Neural cell (in vitro differentiated cells): ENCODE results near the gene LST1. TPM values are rescaled to one million over a fixed set of nuclear protein-coding genes. Genes with fewer than 3 reads are reported as not detected.

ENCODE experiments used
- H2AFZ ChIP-seq: fragments of 200-600, 300-800 bp; sonication (generic), shearing (Covaris generic); 2 replicates; pipeline ENCODE4 v1.6.0; 2014; ENCODE audit warnings: low read depth, mild to moderate bottlenecking, antibody characterized with exemption, low read length, moderate library complexity
- H3F3A ChIP-seq: fragments of 200-600 bp; shearing (Covaris generic); 2 replicates; pipeline ENCODE4 v1.6.1; 2016; ENCODE audit warnings: mild to moderate bottlenecking, moderate library complexity, mixed read lengths, antibody characterized with exemption, low read length; ENCODE audit not compliant: insufficient read depth, poor library complexity, severe bottlenecking
- H3K27ac ChIP-seq: fragments of 200-600, 300-800 bp; sonication (generic), shearing (Covaris generic); 2 replicates; pipeline ENCODE4 v1.5.1; 2014; ENCODE audit warnings: mild to moderate bottlenecking, low read length, moderate library complexity
- H3K27me3 ChIP-seq: fragments of 300-800, 200-600 bp; sonication (generic), shearing (Covaris generic); 2 replicates; pipeline ENCODE4 v1.6.0; 2014; ENCODE audit warnings: mild to moderate bottlenecking, low read depth, low read length, moderate library complexity; ENCODE audit not compliant: insufficient read depth
- H3K36me3 ChIP-seq: fragments of 300-800, 200-600 bp; sonication (generic), shearing (Covaris generic); 2 replicates; pipeline ENCODE4 v1.5.1; 2014; ENCODE audit warnings: mild to moderate bottlenecking, antibody characterized with exemption, low read length, moderate library complexity; ENCODE audit not compliant: insufficient read depth
- H3K4me2 ChIP-seq: fragments of 300-800, 200-600 bp; sonication (generic), shearing (Covaris generic); 2 replicates; pipeline ENCODE4 v1.6.0; 2014; ENCODE audit warnings: mild to moderate bottlenecking, low read length
- H3K4me3 ChIP-seq: fragments of 300-800, 200-600 bp; sonication (generic), shearing (Covaris generic); 2 replicates; pipeline ENCODE4 v1.5.1; 2014; ENCODE audit warnings: mild to moderate bottlenecking, low read length, moderate library complexity
- H3K79me2 ChIP-seq: fragments of 200-600 bp; shearing (Covaris generic); replicated peaks from 2 replicates; pipeline ENCODE4 v1.6.0; 2014; ENCODE audit warnings: mild to moderate bottlenecking, low read length, moderate library complexity; ENCODE audit not compliant: insufficient read depth
- H3K9ac ChIP-seq: fragments of 300-800, 200-600 bp; sonication (generic), shearing (Covaris generic); 2 replicates; pipeline ENCODE4 v1.6.1; 2016; ENCODE audit warnings: mild to moderate bottlenecking, low read length, mixed read lengths
- H3K9me2 ChIP-seq: fragments of 200-600 bp; shearing (Covaris generic); 2 replicates; pipeline ENCODE4 v1.6.1; 2016; ENCODE audit warnings: mild to moderate bottlenecking, low read length, mixed read lengths; ENCODE audit not compliant: insufficient read depth
- H3K9me3 ChIP-seq: fragments of 200-600, 300-800 bp; sonication (generic), shearing (Covaris generic); 2 replicates; pipeline ENCODE4 v1.6.1; 2016; ENCODE audit warnings: mild to moderate bottlenecking, mixed run types, low read length, moderate library complexity, mixed read lengths
- H4K20me1 ChIP-seq: fragments of 200-600 bp; shearing (Covaris generic); 2 replicates; pipeline ENCODE4 v1.6.1; 2016; ENCODE audit warnings: mild to moderate bottlenecking, mixed run types; ENCODE audit not compliant: insufficient read depth
- CTCF ChIP-seq: fragments of 450-650 bp; IDR thresholded peaks from 2 replicates; pipeline ENCODE4 v1.5.1; 2014; ENCODE audit warnings: antibody characterized with exemption, mild to moderate bottlenecking, moderate library complexity; ENCODE audit not compliant: poor library complexity, severe bottlenecking
- EP300 ChIP-seq: fragments of 450-650 bp; conservative IDR thresholded peaks from 2 replicates; pipeline ENCODE4 v1.6.1; 2014; ENCODE audit warnings: antibody characterized with exemption, mild to moderate bottlenecking, moderate library complexity; ENCODE audit not compliant: poor library complexity, severe bottlenecking
- EZH2 ChIP-seq: fragments of 200-600, 300-800 bp; shearing (Covaris generic), sonication (generic); IDR thresholded peaks from 2 replicates; pipeline ENCODE4 v1.6.1; 2014; ENCODE audit warnings: antibody characterized with exemption, low read length, borderline replicate concordance, mild to moderate bottlenecking; ENCODE audit not compliant: insufficient read depth, poor library complexity, severe bottlenecking
- MXI1 ChIP-seq: fragments of 450-650 bp; conservative IDR thresholded peaks from 2 replicates; pipeline ENCODE4 v1.6.1; 2014; ENCODE audit warnings: antibody characterized with exemption, mild to moderate bottlenecking; ENCODE audit not compliant: poor library complexity, severe bottlenecking
- POLR2AphosphoS5 ChIP-seq: IDR thresholded peaks from 2 replicates; pipeline ENCODE4 v1.6.1; 2012
- RAD21 ChIP-seq: fragments of 450-650 bp; conservative IDR thresholded peaks from 2 replicates; pipeline ENCODE4 v1.6.1; 2014; ENCODE audit warnings: antibody characterized with exemption, mild to moderate bottlenecking, moderate library complexity
- SMC3 ChIP-seq: fragments of 450-650 bp; conservative IDR thresholded peaks from 2 replicates; pipeline ENCODE4 v1.6.1; 2014; ENCODE audit warnings: antibody characterized with exemption, mild to moderate bottlenecking, moderate library complexity; ENCODE audit not compliant: poor library complexity
- TAF1 ChIP-seq: IDR thresholded peaks from 2 replicates; pipeline ENCODE4 v1.6.1; 2012; ENCODE audit warnings: low read depth
- polyA plus RNA-seq: library from polyadenylated mRNA; depleted of rRNA; stranded (reverse); fragments of >200 nt; gene quantifications from 2 replicates; pipeline ENCODE4 v1.2.3, GENCODE V29; 2014

LST1 gene
- polyA plus RNA-seq, 1 donor from 2014 or later, result not detected

- no peak overlapping the region for H3K9ac ChIP-seq
- H3K27ac ChIP-seq, result no peak overlapping the region
- no peak overlapping the region for H2AFZ ChIP-seq
- no peak overlapping the region for H3K4me3 ChIP-seq
- no peaks in the 10 kb centered on the region for H3F3A ChIP-seq
- no peak for TF ChIP-seq SMC3
- no peak for TF ChIP-seq CTCF
- no peak for TF ChIP-seq EZH2
- TF ChIP-seq RAD21, result no peak
- no peak for TF ChIP-seq POLR2AphosphoS5
- no peak for TF ChIP-seq MXI1
- TF ChIP-seq EP300, result no peak
- no peak for TF ChIP-seq TAF1
- H3K9me3 ChIP-seq, result no peaks in the 10 kb centered on the region
- no peaks in the 10 kb centered on the region for H3K9me2 ChIP-seq
- no peaks in the 10 kb centered on the region for H3K79me2 ChIP-seq
- no peaks in the 10 kb centered on the region for H4K20me1 ChIP-seq
- H3K36me3 ChIP-seq, result no peaks in the 10 kb centered on the region
- peaks cover 14% of the 10 kb centered on the region for H3K27me3 ChIP-seq
- no peak overlapping the region for H3K4me2 ChIP-seq
Measured at GRCh38 chr6:31579546-31580437, 6.3 kb upstream of the LST1 start.

GRCh38 chr6:31580438-31580740 is 5.7 kb upstream of the LST1 start:
- H3K4me3 ChIP-seq, result peak overlapping the region; percentile 67
- no peaks in the 10 kb centered on the region for H3K36me3 ChIP-seq
- H3F3A ChIP-seq, result no peaks in the 10 kb centered on the region
- no peaks in the 10 kb centered on the region for H3K9me3 ChIP-seq
- TF ChIP-seq MXI1 (no peak), SMC3 (no peak), EP300 (no peak)
- peak overlapping the region; percentile 61 for H3K9ac ChIP-seq
- H3K9me2 ChIP-seq, result no peaks in the 10 kb centered on the region
- no peak overlapping the region for H3K4me2 ChIP-seq
- no peaks in the 10 kb centered on the region for H3K79me2 ChIP-seq
- H2AFZ ChIP-seq, result peak overlapping the region; percentile 54
- no peaks in the 10 kb centered on the region for H4K20me1 ChIP-seq
- no peak overlapping the region for H3K27ac ChIP-seq
- peaks cover 14% of the 10 kb centered on the region for H3K27me3 ChIP-seq

GRCh38 chr6:31580807-31581433 is 5.2 kb upstream of the LST1 start:
- H3K27ac ChIP-seq, result peak overlapping the region; percentile 9
- no peaks in the 10 kb centered on the region for H3K79me2 ChIP-seq
- H3K9me3 ChIP-seq, result no peaks in the 10 kb centered on the region
- peak overlapping the region; percentile 67 for H3K4me3 ChIP-seq
- TF ChIP-seq CTCF (peak; percentile 93), EZH2 (no peak), RAD21 (peak; percentile 69), SMC3 (peak; percentile 81), POLR2AphosphoS5 (peak; percentile 19)
- H3F3A ChIP-seq, result no peaks in the 10 kb centered on the region
- no peaks in the 10 kb centered on the region for H4K20me1 ChIP-seq
- H2AFZ ChIP-seq, result peak overlapping the region; percentile 54
- H3K4me2 ChIP-seq, result no peak overlapping the region
- no peaks in the 10 kb centered on the region for H3K36me3 ChIP-seq
- H3K9ac ChIP-seq, result peak overlapping the region; percentile 61
- H3K27me3 ChIP-seq, result peaks cover 14% of the 10 kb centered on the region
- no peaks in the 10 kb centered on the region for H3K9me2 ChIP-seq
